Heart right ventricle (tissue), 16 donors: ENCODE data around the gene CFH. TPM values are rescaled to one million over a fixed set of nuclear protein-coding genes. Genes with fewer than 3 reads are reported as not detected.

Experiments used
- ATAC-seq, 8 donors: fragments of 200-7000 bp; cut with Tn5 transposase; one replicate each; pipeline ENCODE4 v1.9.1; 2020; ENCODE audit warnings: mild to moderate bottlenecking in 8 of 8, moderate library complexity in 8 of 8, moderate number of reproducible peaks in 1 of 8
- DNase-seq, 2 donors: peaks; one replicate each; pipeline ENCODE4 v3.0.0-alpha.2; 2020
- H3K27ac ChIP-seq, 10 donors: fragments of 200-600 bp; sonication (generic) in 2 of 10; one replicate each; pipeline versions ENCODE4 v1.5.0 to v1.8.0; 2020 to 2022; ENCODE audit warnings: mild to moderate bottlenecking in 3 of 10
- H3K27me3 ChIP-seq, 7 donors: fragments of 200-600 bp; one replicate each; pipeline ENCODE4 v1.8.0; 2021 to 2022; ENCODE audit warnings: mild to moderate bottlenecking in 2 of 7
- H3K36me3 ChIP-seq, 9 donors: fragments of 200-600 bp; sonication (generic) in 1 of 9; one replicate each; pipeline versions ENCODE4 v1.5.0 to v1.8.0; 2020 to 2022; ENCODE audit warnings: mild to moderate bottlenecking in 2 of 9
- H3K4me1 ChIP-seq, 9 donors: fragments of 200-600 bp; sonication (generic) in 1 of 9; one replicate each; pipeline versions ENCODE4 v1.5.0 to v1.8.0; 2020 to 2022; ENCODE audit warnings: mild to moderate bottlenecking in 4 of 9
- H3K4me3 ChIP-seq, 10 donors: fragments of 200-600 bp; sonication (generic) in 2 of 10; one replicate each; pipeline versions ENCODE4 v1.5.0 to v1.8.0; 2020 to 2022; ENCODE audit warnings: mild to moderate bottlenecking in 7 of 10, moderate library complexity in 2 of 10
- H3K9me3 ChIP-seq, 11 donors: fragments of 200-600 bp in 10 of 11; sonication (generic) in 2 of 11; one replicate each; pipeline versions ENCODE4 v1.5.0 to v1.8.0; 2013 to 2022; ENCODE audit warnings: mild to moderate bottlenecking in 2 of 11, control low read depth in 1 of 11, moderate library complexity in 1 of 11
- WGBS, 2 donors: extraction: QIAGEN DNeasy Blood & Tissue Kit; methylation state at CpG; one replicate each; pipeline ENCODE4 v1.1.7; 2013; ENCODE audit warnings: inconsistent platforms in 1 of 2; 5-methylcytosine and 5-hydroxymethylcytosine counted together
- intact Hi-C, 10 donors: fragments of 100-400 bp; cut with DNase I; formaldehyde crosslinking; loops; one replicate each; pipeline versions ENCODE4 v1.11.1 to v1.14.2; 2022
- polyA plus RNA-seq, 2 donors: library from polyadenylated mRNA; stranded (reverse); fragments of 200-250 nt; gene quantifications; one replicate each; pipeline ENCODE4 v1.2.3, GENCODE V29; 2013
- total RNA-seq, 10 donors: library from RNA; stranded (reverse); fragmentation: NEBNext Ultra II Directional in 3 of 10; extraction: Animal tissue kit (Norgen Biotek cat#: 25700) in 3 of 10; gene quantifications; one replicate each; pipeline versions ENCODE4 v1.2.1 to v1.2.4, GENCODE V29; 2021 to 2023
- TF ChIP-seq, protein P1 (sequence below), 9 donors: fragments of 200-600 bp; sonication (generic) in 2 of 9; IDR thresholded peaks; one replicate each; pipeline versions ENCODE4 v1.5.0 to v1.8.0; 2021 to 2022; ENCODE audit warnings: antibody characterized with exemption in 9 of 9, mild to moderate bottlenecking in 5 of 9, moderate library complexity in 1 of 9
- donor health status: Arrhythmogenic right ventricular cardiomyopathy.
- donor health status: ischemic (EF 13 %, LVEDD 7.1; RV severe dilation, severe dysfunction).
- donor health status: healthy with polysubstance abuse.
- donor health status: DM: no; HTN: yes; CAD: no.
- donor health status: DM: no; HTN: no; CAD: no.
- donor health status: ischemic (EF 25% LVEDD 6.9; RV normal size, moderate dysfunction).
- donor health status: ischemic (EF 25% LVEDD 5.7; RV mildly dilated, moderate dysfunction).
- donor health status: healthy.
- donor health status: DM: yes; HTN: yes; CAD: no.
- donor health status: Ischemic cardiomyopathy.
- donor health status: ischemic (EF 35%, LVEDD 5.7; RV mildly dilated, moderate dysfunction).
- donor health status: nonischemic (EF 11% LVEDD 7.7; RV severe dilation, severe dysfunction).
- donor health status: DM: yes; HTN: yes; CAD: no.
- donor health status: PGD.
- donor health status: ischemic (EF 29% LVEDD 5.4; RV normal size, mild dysfunction).
- donor health status: nonischemic (EF 23%, LVEDD 6.1; RV moderate dilation, normal function).

CFH gene
- total and polyA plus RNA-seq, 12 donors, result 12.7 to 50.5 (median 28.5) TPM

DNA sequence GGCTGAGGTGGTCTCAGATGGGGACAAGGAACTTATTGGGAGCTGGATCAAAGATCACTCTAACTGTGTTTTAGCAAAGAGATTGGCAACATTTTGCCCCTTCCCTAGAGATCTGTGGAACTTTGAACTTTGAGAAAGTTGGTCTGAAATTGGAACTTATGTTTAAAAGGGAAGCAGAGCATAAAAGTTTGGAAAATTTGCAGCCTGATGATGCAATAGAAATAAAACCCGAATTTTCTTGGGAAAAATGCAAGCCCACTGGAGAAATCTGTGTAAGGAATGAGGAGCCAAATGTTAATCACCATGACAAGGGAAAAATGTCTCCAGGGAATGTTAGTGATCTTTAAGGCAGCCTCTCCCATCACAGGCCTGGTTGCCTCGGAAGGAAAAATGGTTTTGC is 17.2 kb downstream of the CFH start:
- no peaks in the 10 kb centered on the region for H3K4me1 ChIP-seq
- peaks cover 0 to 17% (median 0%) of the 10 kb centered on the region in 9 donors for H3K36me3 ChIP-seq
- no peak overlapping the region for H3K27ac ChIP-seq
- peaks cover 0 to 33% (median 15%) of the 10 kb centered on the region in 11 donors for H3K9me3 ChIP-seq
- TF ChIP-seq, protein P1, sequence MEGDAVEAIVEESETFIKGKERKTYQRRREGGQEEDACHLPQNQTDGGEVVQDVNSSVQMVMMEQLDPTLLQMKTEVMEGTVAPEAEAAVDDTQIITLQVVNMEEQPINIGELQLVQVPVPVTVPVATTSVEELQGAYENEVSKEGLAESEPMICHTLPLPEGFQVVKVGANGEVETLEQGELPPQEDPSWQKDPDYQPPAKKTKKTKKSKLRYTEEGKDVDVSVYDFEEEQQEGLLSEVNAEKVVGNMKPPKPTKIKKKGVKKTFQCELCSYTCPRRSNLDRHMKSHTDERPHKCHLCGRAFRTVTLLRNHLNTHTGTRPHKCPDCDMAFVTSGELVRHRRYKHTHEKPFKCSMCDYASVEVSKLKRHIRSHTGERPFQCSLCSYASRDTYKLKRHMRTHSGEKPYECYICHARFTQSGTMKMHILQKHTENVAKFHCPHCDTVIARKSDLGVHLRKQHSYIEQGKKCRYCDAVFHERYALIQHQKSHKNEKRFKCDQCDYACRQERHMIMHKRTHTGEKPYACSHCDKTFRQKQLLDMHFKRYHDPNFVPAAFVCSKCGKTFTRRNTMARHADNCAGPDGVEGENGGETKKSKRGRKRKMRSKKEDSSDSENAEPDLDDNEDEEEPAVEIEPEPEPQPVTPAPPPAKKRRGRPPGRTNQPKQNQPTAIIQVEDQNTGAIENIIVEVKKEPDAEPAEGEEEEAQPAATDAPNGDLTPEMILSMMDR (IDR thresholded peaks at IDR 0.05), result no peak
- intact Hi-C loops, result loop anchor here in 2 of 10 donors (10.0 kb wide), 2 partner anchors 314 to 524 kb away; no protein-coding TSS in a partner anchor
- H3K27me3 ChIP-seq, result no peaks in the 10 kb centered on the region
- 77 to 81% methylated on average over 2 of the region's 2 CpGs for WGBS, 2 donors
- H3K4me3 ChIP-seq, result no peak overlapping the region
- DNase-seq (no peak), ATAC-seq (no peak)

DNA sequence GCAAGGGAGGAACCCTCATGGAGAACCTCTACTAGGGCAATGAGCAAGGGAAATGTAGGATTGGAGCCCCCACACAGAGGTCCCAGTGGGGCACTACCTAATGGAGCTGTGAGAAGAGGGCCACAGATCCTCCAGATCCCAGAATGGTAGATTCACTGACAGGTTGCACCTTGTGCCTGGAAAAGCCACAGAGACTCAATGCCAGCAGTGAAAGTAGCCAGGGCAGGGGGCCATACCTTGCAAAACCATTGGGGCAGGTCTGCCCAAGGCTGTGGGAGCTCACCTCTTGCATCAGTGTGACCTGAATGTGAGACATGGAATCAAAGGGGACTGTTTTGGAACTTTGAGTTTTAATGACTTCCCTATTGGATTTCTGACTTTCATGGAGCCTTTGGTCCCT is 17.9 kb downstream of the CFH start:
- H3K27me3 ChIP-seq, result no peaks in the 10 kb centered on the region
- H3K4me3 ChIP-seq, result no peak overlapping the region
- H3K36me3 ChIP-seq, result peaks cover 0 to 23% (median 0%) of the 10 kb centered on the region in 9 donors
- ATAC-seq (no peak), DNase-seq (no peak)
- H3K27ac ChIP-seq, result no peak overlapping the region
- intact Hi-C loops, result loop anchor here in 2 of 10 donors (10.0 kb wide), 2 partner anchors 315 to 525 kb away; no protein-coding TSS in a partner anchor
- H3K4me1 ChIP-seq, result no peaks in the 10 kb centered on the region
- TF ChIP-seq, protein P1 (IDR thresholded peaks at IDR 0.05), result no peak
- H3K9me3 ChIP-seq, result peaks cover 0 to 33% (median 15%) of the 10 kb centered on the region in 11 donors

DNA sequence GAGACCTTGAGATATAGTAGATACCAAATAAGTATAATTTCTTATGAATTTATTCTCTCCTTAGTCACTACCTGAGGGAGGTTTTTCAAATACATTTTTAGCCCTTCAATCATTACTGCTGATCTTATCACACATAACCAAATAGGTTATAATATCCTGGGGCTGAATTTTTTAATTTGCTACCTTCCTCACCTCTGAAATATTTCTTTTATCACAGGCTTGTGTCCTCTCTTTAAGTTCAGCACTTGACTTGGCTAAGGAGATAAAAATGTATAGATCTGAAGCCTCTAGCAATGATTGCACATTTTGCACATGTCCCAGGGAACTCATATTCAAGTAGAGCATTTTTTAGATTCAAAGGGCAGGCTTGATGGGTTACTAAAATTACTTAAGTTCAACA is 23.1 kb downstream of the CFH start:
- intact Hi-C loops, result no loop called here
- Histone ChIP-seq H3K4me3 (no peak overlapping the region), H3K27me3 (no peaks in the 10 kb centered on the region), H3K36me3 (peaks cover 0 to 64% (median 0%) of the 10 kb centered on the region in 9 donors), H3K27ac (no peak overlapping the region), H3K9me3 (peaks cover 0 to 8% (median 0%) of the 10 kb centered on the region in 11 donors), H3K4me1 (no peaks in the 10 kb centered on the region)
- DNase-seq (no peak), ATAC-seq (no peak)
- TF ChIP-seq, protein P1 (IDR thresholded peaks at IDR 0.05), result no peak

DNA sequence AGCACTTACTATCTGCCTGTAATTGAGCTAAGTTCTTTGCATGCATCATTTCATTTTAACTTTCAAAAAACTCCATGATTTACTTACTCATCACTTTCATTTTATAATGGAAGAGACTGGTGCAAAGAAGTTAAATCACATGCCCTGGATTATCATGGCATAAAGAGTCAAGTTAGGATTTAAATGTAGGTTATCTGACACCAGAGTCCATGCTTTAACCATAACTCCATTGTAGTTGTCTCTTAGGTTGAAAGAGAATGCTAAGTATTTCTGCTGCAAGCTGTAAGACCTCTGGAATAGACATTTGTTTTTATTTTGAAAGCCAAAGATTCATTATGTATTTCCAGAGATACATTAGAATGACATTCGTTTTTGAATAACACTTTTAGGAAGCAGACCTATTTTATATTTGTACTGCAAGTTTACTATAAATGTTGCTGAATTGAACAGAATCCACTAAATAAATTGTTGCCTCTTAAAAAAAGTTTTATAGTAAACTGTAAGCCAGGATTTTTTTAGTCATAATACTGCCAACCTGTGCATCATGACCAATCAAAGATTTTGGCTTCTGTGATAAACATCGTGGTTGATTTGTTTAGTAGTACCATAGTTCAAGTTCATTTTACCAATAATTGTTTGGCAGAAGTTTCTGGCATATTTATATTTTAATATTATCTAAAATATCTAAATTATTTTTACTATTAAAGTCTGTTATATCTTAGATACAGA is 26.1 kb downstream of the CFH start:
- 69 to 70% methylated on average over 2 of the region's 2 CpGs for WGBS, 2 donors
- intact Hi-C loops, result no loop called here
- Histone ChIP-seq H3K27me3 (no peaks in the 10 kb centered on the region), H3K9me3 (no peaks in the 10 kb centered on the region), H3K4me3 (no peak overlapping the region), H3K4me1 (no peaks in the 10 kb centered on the region), H3K27ac (no peak overlapping the region), H3K36me3 (peaks cover 0 to 80% (median 0%) of the 10 kb centered on the region in 9 donors)
- TF ChIP-seq, protein P1 (IDR thresholded peaks at IDR 0.05), result no peak
- DNase-seq, result no peak
- no peak for ATAC-seq
